ENCODE results near the gene AVEN. TPM values are rescaled to one million over a fixed set of nuclear protein-coding genes. Genes with fewer than 3 reads are reported as not detected.
"Not testable (repeated sequence)": the region's sequence is repeated elsewhere in the genome, so short reads cannot be mapped to it uniquely, and the experiment has no call there.

The AVEN gene
- total and polyA plus RNA-seq, 4 donors, result 8.1 to 21.8 (median 17.1) TPM

GRCh38 chr15:33831646-33832045 is 207.4 kb downstream of the AVEN start:
- H3K36me3 ChIP-seq (ENCODE audit: control insufficient read depth, insufficient read depth, low read length), result no peaks in the 10 kb centered on the region
- H3K4me1 ChIP-seq (ENCODE audit: control insufficient read depth, insufficient read depth, low read length), result peaks cover 6% of the 10 kb centered on the region
- peak overlapping the region; percentile 52 for H3K27ac ChIP-seq (ENCODE audit: low read depth, low read length)
- H3K4me3 ChIP-seq (ENCODE audit: low read depth, low read length), result no peak overlapping the region
- peaks cover 5% of the 10 kb centered on the region for H3K9me3 ChIP-seq (ENCODE audit: control insufficient read depth, insufficient read depth, low read length)
- 80% methylated on average over 1 of the region's 7 CpGs for WGBS (ENCODE audit: insufficient coverage)
- no peaks in the 10 kb centered on the region for H3K27me3 ChIP-seq (ENCODE audit: control insufficient read depth, insufficient read depth, low read length)
- DNase-seq (ENCODE audit: low read depth in 4 of 6, low spot score in 6 of 6), result peak in 2 of 6 donors; percentile 45 to 49

- WGBS (ENCODE audit: insufficient coverage), result no CpG with 5 or more reads among the region's 4 CpGs
- Histone ChIP-seq H3K36me3 (ENCODE audit: control insufficient read depth, insufficient read depth, low read length) (no peaks in the 10 kb centered on the region), H3K27ac (ENCODE audit: low read depth, low read length) (no peak overlapping the region)
These were observed 208.7 kb downstream of the AVEN start for GRCh38 chr15:33830351-33830750.

GRCh38 chr15:33826201-33826600 is 212.8 kb downstream of the AVEN start:
- Histone ChIP-seq H3K4me3 (ENCODE audit: low read depth, low read length) (no peak overlapping the region), H3K36me3 (ENCODE audit: control insufficient read depth, insufficient read depth, low read length) (no peaks in the 10 kb centered on the region), H3K27ac (ENCODE audit: low read depth, low read length) (no peak overlapping the region), H3K27me3 (ENCODE audit: control insufficient read depth, insufficient read depth, low read length) (no peaks in the 10 kb centered on the region), H3K9me3 (ENCODE audit: control insufficient read depth, insufficient read depth, low read length) (peaks cover 5% of the 10 kb centered on the region), H3K4me1 (ENCODE audit: control insufficient read depth, insufficient read depth, low read length) (no peaks in the 10 kb centered on the region)
- 37% methylated on average over 2 of the region's 4 CpGs for WGBS (ENCODE audit: insufficient coverage)
- peak in 3 of 6 donors; percentile 22 to 90 (median 24) for DNase-seq (ENCODE audit: low read depth in 4 of 6, low spot score in 6 of 6)

More at GRCh38 chr15:33830351-33830750, 208.7 kb downstream of the AVEN start:
- Histone ChIP-seq H3K4me3 (ENCODE audit: low read depth, low read length) (no peak overlapping the region), H3K4me1 (ENCODE audit: control insufficient read depth, insufficient read depth, low read length) (peaks cover 6% of the 10 kb centered on the region), H3K9me3 (ENCODE audit: control insufficient read depth, insufficient read depth, low read length) (peaks cover 5% of the 10 kb centered on the region), H3K27me3 (ENCODE audit: control insufficient read depth, insufficient read depth, low read length) (no peaks in the 10 kb centered on the region)
- DNase-seq (ENCODE audit: low read depth in 4 of 6, low spot score in 6 of 6), result no peak

- Histone ChIP-seq H3K36me3 (ENCODE audit: control insufficient read depth, insufficient read depth, low read length) (no peaks in the 10 kb centered on the region), H3K4me3 (ENCODE audit: low read depth, low read length) (no peak overlapping the region), H3K27ac (ENCODE audit: low read depth, low read length) (no peak overlapping the region), H3K27me3 (ENCODE audit: control insufficient read depth, insufficient read depth, low read length) (no peaks in the 10 kb centered on the region), H3K4me1 (ENCODE audit: control insufficient read depth, insufficient read depth, low read length) (no peaks in the 10 kb centered on the region), H3K9me3 (ENCODE audit: control insufficient read depth, insufficient read depth, low read length) (peaks cover 5% of the 10 kb centered on the region)
- WGBS (ENCODE audit: insufficient coverage), result 92% methylated on average over 4 of the region's 8 CpGs
- DNase-seq (ENCODE audit: low read depth in 4 of 6, low spot score in 6 of 6), result no peak
These were observed 213.6 kb downstream of the AVEN start for GRCh38 chr15:33825453-33825852.

GRCh38 chr15:33823119-33823518 is 215.9 kb downstream of the AVEN start:
- WGBS (ENCODE audit: insufficient coverage), result no CpG with 5 or more reads among the region's 3 CpGs
- no peaks in the 10 kb centered on the region for H3K9me3 ChIP-seq (ENCODE audit: control insufficient read depth, insufficient read depth, low read length)
- H3K27ac ChIP-seq (ENCODE audit: low read depth, low read length), result no peak overlapping the region
- no peaks in the 10 kb centered on the region for H3K36me3 ChIP-seq (ENCODE audit: control insufficient read depth, insufficient read depth, low read length)
- no peaks in the 10 kb centered on the region for H3K27me3 ChIP-seq (ENCODE audit: control insufficient read depth, insufficient read depth, low read length)
- H3K4me1 ChIP-seq (ENCODE audit: control insufficient read depth, insufficient read depth, low read length), result no peaks in the 10 kb centered on the region
- no peak overlapping the region for H3K4me3 ChIP-seq (ENCODE audit: low read depth, low read length)
- DNase-seq (ENCODE audit: low read depth in 4 of 6, low spot score in 6 of 6), result peak in 1 of 6 donors; percentile 67

GRCh38 chr15:33822479-33822878 is 216.5 kb downstream of the AVEN start:
- DNase-seq (ENCODE audit: low read depth in 4 of 6, low spot score in 6 of 6), result no peak
- H3K27ac ChIP-seq (ENCODE audit: low read depth, low read length), result no peak overlapping the region
- H3K4me1 ChIP-seq (ENCODE audit: control insufficient read depth, insufficient read depth, low read length), result no peaks in the 10 kb centered on the region
- no peak overlapping the region for H3K4me3 ChIP-seq (ENCODE audit: low read depth, low read length)
- H3K27me3 ChIP-seq (ENCODE audit: control insufficient read depth, insufficient read depth, low read length), result no peaks in the 10 kb centered on the region
- no peaks in the 10 kb centered on the region for H3K9me3 ChIP-seq (ENCODE audit: control insufficient read depth, insufficient read depth, low read length)
- no peaks in the 10 kb centered on the region for H3K36me3 ChIP-seq (ENCODE audit: control insufficient read depth, insufficient read depth, low read length)
- WGBS (ENCODE audit: insufficient coverage), result 69% methylated on average over 2 of the region's 4 CpGs

- H3K27ac ChIP-seq (ENCODE audit: low read depth, low read length); H3K36me3 ChIP-seq (ENCODE audit: control insufficient read depth, insufficient read depth, low read length); H3K4me3 ChIP-seq (ENCODE audit: low read depth, low read length); H3K27me3 ChIP-seq (ENCODE audit: control insufficient read depth, insufficient read depth, low read length); H3K9me3 ChIP-seq (ENCODE audit: control insufficient read depth, insufficient read depth, low read length); DNase-seq (ENCODE audit: low read depth in 4 of 6, low spot score in 6 of 6); H3K4me1 ChIP-seq (ENCODE audit: control insufficient read depth, insufficient read depth, low read length): not testable (repeated sequence)
- whole genome bisulfite sequencing (ENCODE audit: insufficient coverage), result no CpG with 5 or more reads among the region's 6 CpGs
These were observed 219.5 kb downstream of the AVEN start for GRCh38 chr15:33819499-33819898.

Other genes starting within 250 kb of the AVEN start
- 1 to 10 TPM; 2.3 to 3.9 TPM for gene CHRM5, start 70.7 kb downstream of the AVEN start, total RNA-seq
- gene CHRM5, start 70.7 kb downstream of the AVEN start, polyA plus RNA-seq (ENCODE audit: insufficient read length in 2 of 2), result 1 to 10 TPM; 1.2 TPM
- 10 to 100 TPM; 40.5 to 47.1 TPM for gene EMC7, start 62.7 kb upstream of the AVEN start, total RNA-seq
- gene EMC7, start 62.7 kb upstream of the AVEN start, polyA plus RNA-seq (ENCODE audit: insufficient read length in 2 of 2), result 100 to 1,000 TPM in 1 of 2 donors, 10 to 100 TPM in 1; 97.4 to 101 TPM
- 1 to 10 TPM; 2.9 to 4.0 TPM for gene PGBD4, start 62.9 kb upstream of the AVEN start, total RNA-seq
- 1 to 10 TPM; 2.3 to 2.4 TPM for gene PGBD4, start 62.9 kb upstream of the AVEN start, polyA plus RNA-seq (ENCODE audit: insufficient read length in 2 of 2)
- gene KATNBL1, start 170.9 kb upstream of the AVEN start, total RNA-seq, result 10 to 100 TPM; 88.3 TPM
- 10 to 100 TPM; 67.5 to 86.8 TPM for gene KATNBL1, start 170.9 kb upstream of the AVEN start, polyA plus RNA-seq (ENCODE audit: insufficient read length in 2 of 2)
- gene EMC4, start 185.8 kb upstream of the AVEN start, total RNA-seq, result 100 to 1,000 TPM; 102 to 121 TPM
- gene EMC4, start 185.8 kb upstream of the AVEN start, polyA plus RNA-seq (ENCODE audit: insufficient read length in 2 of 2), result 100 to 1,000 TPM; 136 to 137 TPM